IPS-20b (cell line): ENCODE data around the gene S100A8.
"Not testable (repeated sequence)": the region's sequence is repeated elsewhere in the genome, so short reads cannot be mapped to it uniquely, and the experiment has no call there.

Source experiments
- H3K27ac ChIP-seq: one replicate; pipeline ENCODE4 v1.5.1; 2013; ENCODE audit warnings: low read length
- H3K27me3 ChIP-seq: 2 replicates; pipeline ENCODE4 v1.6.1; 2013; ENCODE audit warnings: mild to moderate bottlenecking, low read length, inconsistent platforms; ENCODE audit not compliant: insufficient read depth
- H3K36me3 ChIP-seq: 2 replicates; pipeline ENCODE4 v1.6.1; 2013; ENCODE audit warnings: low read depth, mild to moderate bottlenecking, inconsistent platforms, low read length, moderate library complexity; ENCODE audit not compliant: insufficient read depth
- H3K4me1 ChIP-seq: 2 replicates; pipeline ENCODE4 v1.6.1; 2013; ENCODE audit warnings: mild to moderate bottlenecking, control low read depth, inconsistent platforms, low read length, moderate library complexity; ENCODE audit not compliant: insufficient read depth
- H3K4me3 ChIP-seq: 2 replicates; pipeline ENCODE4 v1.5.1; 2013; ENCODE audit warnings: mild to moderate bottlenecking, low read length, inconsistent platforms
- H3K9ac ChIP-seq: 2 replicates; pipeline ENCODE4 v1.6.1; 2013; ENCODE audit warnings: low read depth, mild to moderate bottlenecking, inconsistent platforms, low read length, moderate library complexity
- H3K9me3 ChIP-seq: 2 replicates; pipeline ENCODE4 v1.6.1; 2013; ENCODE audit warnings: mild to moderate bottlenecking, low read depth, low read length, inconsistent platforms; ENCODE audit not compliant: insufficient read depth

S100A8 gene

GRCh38 chr1:153348511-153349362, 42.1 kb downstream of the S100A8 start, which contains the start of gene PGLYRP4:
Gene PGLYRP4 (minus strand): TSS chr1:153348841. CDS start chr1:153347932, 909 bp downstream.
- no peaks in the 10 kb centered on the region for H3K9me3 ChIP-seq
- no peak within 1 kb of the TSS for H3K27ac ChIP-seq
- H3K9ac ChIP-seq, result no peak within 1 kb of the TSS
- H3K4me1 ChIP-seq, result no peaks in the 10 kb centered on the region
- no peaks in the 10 kb centered on the region for H3K36me3 ChIP-seq
- H3K27me3 ChIP-seq, result 0 out of 2 replicates have a peak, but pooled peaks cover 4% of the 10 kb centered on the region
- no peak within 1 kb of the TSS for H3K4me3 ChIP-seq

DNA sequence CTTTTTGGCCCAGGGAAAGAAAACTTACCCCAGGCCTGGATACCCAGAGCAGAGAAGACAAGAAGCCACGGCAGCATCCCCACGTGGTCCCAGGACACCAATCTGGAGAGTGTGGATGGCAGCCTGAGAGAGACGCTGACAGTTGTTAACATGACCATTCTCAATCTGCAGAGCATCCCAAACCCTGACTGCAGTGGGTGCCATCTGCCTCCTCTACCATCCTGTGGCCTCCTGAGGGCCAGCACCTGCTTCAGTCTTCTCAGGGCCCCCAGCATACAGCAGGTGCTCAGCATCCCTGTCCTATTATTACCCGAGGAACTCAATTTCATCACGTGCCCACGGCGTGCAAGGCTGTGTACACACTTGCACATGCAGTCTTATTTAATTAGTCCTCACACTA, 43.0 kb downstream of the S100A8 start:
- Histone ChIP-seq H3K4me3 (no peak overlapping the region), H3K4me1 (no peaks in the 10 kb centered on the region), H3K27ac (no peak overlapping the region), H3K9ac (no peak overlapping the region), H3K36me3 (no peaks in the 10 kb centered on the region), H3K9me3 (no peaks in the 10 kb centered on the region), H3K27me3 (0 out of 2 replicates have a peak, but pooled peaks cover 4% of the 10 kb centered on the region)

DNA sequence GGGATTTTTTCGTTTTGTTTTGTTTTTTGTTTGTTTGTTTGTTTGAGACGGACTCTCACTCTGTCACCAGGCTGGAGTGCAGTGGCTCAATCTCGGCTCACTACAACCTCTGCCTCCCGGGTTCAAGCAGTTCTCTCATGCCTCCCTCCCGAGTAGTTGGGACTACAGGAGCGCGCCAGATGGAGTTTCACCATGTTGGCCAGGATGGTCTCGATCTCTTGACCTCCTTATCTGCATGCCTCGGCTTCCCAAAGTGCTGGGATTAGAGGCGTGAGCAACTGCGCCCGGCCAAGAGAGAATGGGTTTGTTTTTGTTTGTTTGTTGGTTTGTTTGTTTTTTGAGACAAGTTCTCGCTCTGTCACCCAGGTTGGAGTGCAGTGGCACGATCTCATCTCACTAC, 43.8 kb downstream of the S100A8 start:
- not testable (repeated sequence) for H3K9ac ChIP-seq, H3K36me3 ChIP-seq, H3K27ac ChIP-seq, H3K27me3 ChIP-seq, H3K9me3 ChIP-seq, H3K4me1 ChIP-seq, H3K4me3 ChIP-seq

DNA sequence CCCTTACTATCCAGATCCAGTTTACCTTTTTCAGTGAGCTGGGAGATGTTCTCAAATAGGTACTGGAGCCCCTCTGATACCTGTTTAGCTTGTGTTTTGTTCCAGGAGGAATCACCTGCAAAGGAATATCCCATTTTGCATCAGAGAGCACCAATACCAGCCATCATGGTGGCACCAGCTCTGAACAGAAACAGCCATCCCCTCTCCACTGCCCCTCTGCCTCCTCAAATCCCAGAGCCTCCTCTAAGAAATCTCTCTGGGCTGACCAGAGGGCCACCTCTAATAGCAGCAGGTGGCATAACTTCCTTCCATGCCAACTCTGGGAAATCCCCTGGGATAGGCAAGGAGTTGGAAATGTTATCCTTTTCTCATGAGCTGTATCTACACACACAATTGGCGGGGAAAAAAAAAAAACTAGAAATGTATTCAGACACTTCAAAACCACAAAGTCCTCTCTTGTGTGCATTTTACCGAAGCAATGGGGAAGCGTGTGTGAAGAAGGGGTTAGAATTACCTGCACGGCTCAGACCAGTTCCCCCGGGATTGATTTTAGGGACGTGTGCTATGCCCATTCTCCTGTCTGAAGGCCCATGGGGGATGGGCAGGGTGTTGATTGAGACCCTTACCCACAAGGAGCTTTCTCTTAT, 44.7 kb downstream of the S100A8 start:
- H3K36me3 ChIP-seq, result no peaks in the 10 kb centered on the region
- no peak overlapping the region for H3K27ac ChIP-seq
- H3K4me3 ChIP-seq, result no peak overlapping the region
- no peaks in the 10 kb centered on the region for H3K4me1 ChIP-seq
- H3K9ac ChIP-seq, result no peak overlapping the region
- H3K27me3 ChIP-seq, result 0 out of 2 replicates have a peak, but pooled peaks cover 3% of the 10 kb centered on the region
- no peaks in the 10 kb centered on the region for H3K9me3 ChIP-seq

DNA sequence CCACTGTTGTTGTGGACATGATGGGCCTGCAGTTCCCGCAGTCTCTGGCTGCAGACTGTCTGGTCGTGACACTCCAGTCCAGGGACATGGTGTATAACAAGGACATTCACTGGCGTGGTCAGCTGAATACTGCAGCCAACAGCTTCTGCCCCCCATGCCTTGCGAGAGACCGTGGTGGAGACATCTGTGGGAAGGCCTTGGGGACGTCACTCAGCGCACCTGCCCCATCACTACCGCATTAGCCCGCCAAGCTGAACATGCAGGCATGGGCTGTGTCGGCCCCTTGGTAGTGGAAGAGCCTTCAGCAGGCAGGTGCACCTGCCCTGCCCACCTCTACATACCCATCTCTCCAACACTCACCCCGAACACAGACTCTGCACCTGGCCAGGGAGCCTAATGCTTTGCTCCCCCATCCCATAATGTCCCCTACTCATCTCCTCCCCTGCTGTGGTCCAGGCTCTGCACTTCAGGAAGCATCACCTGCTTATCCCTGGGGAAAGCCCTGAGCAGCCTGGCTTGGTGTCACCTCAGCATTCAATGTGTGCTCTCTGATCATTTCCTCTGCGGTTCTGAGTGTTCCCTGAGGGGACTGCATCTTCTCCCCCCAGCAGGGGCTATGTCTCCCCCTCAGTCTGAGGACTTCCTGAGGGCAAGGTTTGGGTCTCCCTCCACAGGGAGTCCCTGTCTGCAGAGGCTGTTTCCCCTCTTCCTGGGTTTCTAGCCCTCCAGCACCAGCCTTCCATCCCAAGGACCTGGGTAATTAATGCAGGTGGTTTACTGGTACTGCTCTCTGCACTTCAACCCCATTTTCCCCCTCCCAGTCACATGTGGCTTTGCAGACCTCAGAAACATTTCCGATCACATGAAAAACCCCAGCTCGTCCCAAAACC, 45.4 kb downstream of the S100A8 start:
- H3K4me3 ChIP-seq, result no peak overlapping the region
- no peaks in the 10 kb centered on the region for H3K36me3 ChIP-seq
- H3K4me1 ChIP-seq, result no peaks in the 10 kb centered on the region
- no peaks in the 10 kb centered on the region for H3K27me3 ChIP-seq
- H3K27ac ChIP-seq, result no peak overlapping the region
- no peaks in the 10 kb centered on the region for H3K9me3 ChIP-seq
- H3K9ac ChIP-seq, result no peak overlapping the region

DNA sequence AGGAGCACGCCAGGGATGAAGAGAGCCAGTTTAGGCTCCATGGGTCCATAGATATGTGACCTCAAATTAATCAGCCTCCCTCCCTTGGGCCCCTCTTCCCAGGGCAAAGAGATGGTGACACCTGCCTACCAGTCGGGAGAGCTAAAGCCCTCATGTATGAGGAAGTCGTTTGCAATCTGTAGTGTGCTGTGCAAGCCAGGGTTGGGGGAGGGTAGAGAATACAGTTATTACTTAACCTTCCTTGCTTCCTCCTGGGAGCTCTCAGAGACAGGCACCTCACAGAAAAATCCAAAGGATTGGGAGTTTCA, 46.2 kb downstream of the S100A8 start:
- Histone ChIP-seq H3K9ac (no peak overlapping the region), H3K36me3 (no peaks in the 10 kb centered on the region), H3K9me3 (no peaks in the 10 kb centered on the region), H3K27ac (no peak overlapping the region), H3K27me3 (no peaks in the 10 kb centered on the region), H3K4me1 (no peaks in the 10 kb centered on the region), H3K4me3 (no peak overlapping the region)

- Histone ChIP-seq H3K27ac (no peak overlapping the region), H3K4me3 (no peak overlapping the region), H3K4me1 (no peaks in the 10 kb centered on the region)
Measured at GRCh38 chr1:153343811-153344717, 46.8 kb downstream of the S100A8 start.

DNA sequence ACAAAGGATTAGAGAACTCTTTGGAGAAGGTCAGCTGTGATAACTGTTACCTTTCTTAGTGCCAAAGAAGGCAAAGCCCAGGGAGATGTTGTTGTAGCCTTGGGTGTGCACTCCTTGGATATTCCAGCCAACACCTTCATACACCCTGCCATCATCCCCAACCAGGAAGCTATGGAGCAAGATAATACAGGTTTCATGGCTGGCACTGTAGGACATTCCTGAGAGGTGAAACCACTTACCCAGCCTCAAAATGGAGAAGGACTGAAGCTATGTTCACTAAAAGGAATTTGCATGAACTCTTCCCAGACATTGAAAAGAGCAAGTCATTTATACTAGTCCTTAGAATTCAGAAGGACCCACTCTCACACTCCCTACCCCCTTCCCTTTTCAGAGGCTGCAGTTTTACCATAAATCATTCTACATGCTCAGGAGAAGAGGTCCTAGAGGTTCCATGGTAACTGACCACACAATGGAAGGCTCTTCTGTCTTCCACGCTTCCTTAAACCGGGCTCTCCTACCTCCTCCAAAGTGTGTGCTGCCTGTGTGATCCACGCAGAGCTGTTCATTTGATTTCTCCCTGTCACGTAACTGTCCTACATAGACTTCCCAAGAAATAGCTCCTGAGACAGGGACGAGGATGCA, 47.7 kb downstream of the S100A8 start:
- Histone ChIP-seq H3K4me1 (no peaks in the 10 kb centered on the region), H3K27me3 (no peaks in the 10 kb centered on the region), H3K36me3 (no peaks in the 10 kb centered on the region)

More at GRCh38 chr1:153343811-153344717, 46.8 kb downstream of the S100A8 start:
- no peaks in the 10 kb centered on the region for H3K9me3 ChIP-seq
- H3K9ac ChIP-seq, result no peak overlapping the region
- H3K27me3 ChIP-seq, result no peaks in the 10 kb centered on the region
- H3K36me3 ChIP-seq, result no peaks in the 10 kb centered on the region

DNA sequence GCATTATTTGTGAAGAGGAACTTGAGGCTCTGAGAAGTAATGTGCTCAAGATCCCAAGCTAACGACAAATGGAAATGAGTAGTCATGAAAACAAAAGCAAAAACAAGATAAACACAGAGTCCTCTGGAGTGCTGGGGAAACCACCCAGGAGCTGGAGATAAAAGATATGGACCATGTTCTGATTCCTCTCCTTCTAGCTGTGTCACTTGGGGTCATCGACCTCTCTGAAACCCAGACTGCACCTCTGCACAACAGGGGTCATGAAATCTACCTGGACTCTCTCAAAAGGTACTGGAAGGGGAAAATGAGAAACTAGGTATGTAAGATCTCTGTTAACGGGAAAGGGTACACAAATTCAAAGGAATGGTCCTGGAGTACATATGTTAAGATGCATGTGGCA, 48.7 kb downstream of the S100A8 start:
- H3K9ac ChIP-seq, result no peak overlapping the region
- no peak overlapping the region for H3K27ac ChIP-seq
- no peaks in the 10 kb centered on the region for H3K9me3 ChIP-seq
- no peaks in the 10 kb centered on the region for H3K4me1 ChIP-seq
- H3K4me3 ChIP-seq, result no peak overlapping the region
- no peaks in the 10 kb centered on the region for H3K27me3 ChIP-seq
- no peaks in the 10 kb centered on the region for H3K36me3 ChIP-seq

More for the DNA sequence above, 47.7 kb downstream of the S100A8 start:
- Histone ChIP-seq H3K27ac (no peak overlapping the region), H3K9me3 (no peaks in the 10 kb centered on the region), H3K9ac (no peak overlapping the region), H3K4me3 (no peak overlapping the region)

DNA sequence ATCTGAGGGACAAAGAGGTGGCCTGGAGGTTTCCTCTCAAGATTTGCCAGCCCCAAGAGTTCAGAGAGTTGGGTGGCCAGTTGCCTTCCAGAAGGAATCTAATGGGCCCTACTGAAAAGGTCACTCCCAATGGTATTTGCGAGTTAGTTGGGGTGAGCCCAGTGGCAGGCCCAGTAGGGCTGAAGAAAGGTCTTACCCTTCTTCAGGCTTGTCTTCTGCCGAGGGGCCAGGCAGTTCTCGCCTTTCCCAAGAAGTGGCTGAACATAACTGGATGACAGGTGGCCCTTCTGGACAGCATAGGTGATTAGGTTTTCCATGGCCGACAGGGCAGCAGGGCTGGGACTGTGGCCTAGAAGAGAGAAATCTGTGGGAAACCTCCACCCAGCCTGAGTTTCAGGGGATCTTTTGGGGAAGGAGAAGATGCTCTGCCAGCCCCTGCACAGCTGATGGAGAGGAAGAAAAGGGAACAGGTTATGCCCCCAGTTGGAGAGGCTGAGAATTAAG, 49.4 kb downstream of the S100A8 start:
- no peak overlapping the region for H3K27ac ChIP-seq
- no peaks in the 10 kb centered on the region for H3K9me3 ChIP-seq
- no peaks in the 10 kb centered on the region for H3K36me3 ChIP-seq
- no peak overlapping the region for H3K4me3 ChIP-seq
- no peaks in the 10 kb centered on the region for H3K4me1 ChIP-seq
- no peak overlapping the region for H3K9ac ChIP-seq
- no peaks in the 10 kb centered on the region for H3K27me3 ChIP-seq
